Measurements from ENCODE around the gene NEDD9. TPM values are rescaled to one million over a fixed set of nuclear protein-coding genes. Genes with fewer than 3 reads are reported as not detected.
A peak's percentile ranks its signal among the peaks of the same experiment; 100 is the strongest.

NEDD9 gene
- total RNA-seq, 5 donors from 2014 or later (not counting 1 experiment from before 2014, with no cell fraction given), result 30.8 to 55.3 (median 33.7) TPM

GRCh38 chr6:11190625-11191245 lies 41.7 kb downstream of the NEDD9 start:
- Mint-ChIP-seq H3K27ac (no peak overlapping the region), H3K4me1 (no peaks in the 10 kb centered on the region), H3K27me3 (no peaks in the 10 kb centered on the region), H3K4me3 (no peak overlapping the region), H3K9me3 (no peaks in the 10 kb centered on the region), H3K36me3 (peaks cover 77% of the 10 kb centered on the region)
- H3K4me1 ChIP-seq (ENCODE audit: control insufficient read depth in 1 of 2, extremely low read depth in 1 of 2, insufficient read depth in 2 of 2, low read length in 2 of 2), result no peaks in the 10 kb centered on the region
- no peak for ATAC-seq (replicated peaks in 1 of 4)
- H3K9me3 ChIP-seq, result no peaks in the 10 kb centered on the region
- no peak for DNase-seq
- ChIA-PET CTCF (interaction anchor here in 1 of 2 donors (0.6 kb wide), 1 partner anchor 380 kb away, joined by 6 read pairs; no protein-coding TSS in a partner anchor), POLR2A (no interaction called here)
- no peak overlapping the region for H3K27ac ChIP-seq (ENCODE audit: low read length)
- H3K27me3 ChIP-seq (replicated peaks in 1 of 2; ENCODE audit: control insufficient read depth in 2 of 2, extremely low read depth in 1 of 2, insufficient read depth in 2 of 2, low read length in 1 of 2), result no peaks in the 10 kb centered on the region
- H3K36me3 ChIP-seq (ENCODE audit: control insufficient read depth in 2 of 2, extremely low read depth in 1 of 2, insufficient read depth in 1 of 2, low read length in 1 of 2), result peaks cover 7 to 73% of the 10 kb centered on the region in 2 donors
- no peak overlapping the region for H3K4me3 ChIP-seq (ENCODE audit: control insufficient read depth in 1 of 2, extremely low read depth in 1 of 2, low read length in 1 of 2)
- 93% methylated on average over 13 of the region's 20 CpGs for WGBS (ENCODE audit: insufficient coverage)

GRCh38 chr6:11189865-11190624 lies 42.4 kb downstream of the NEDD9 start:
- DNase-seq (no peak), ATAC-seq (replicated peaks in 1 of 4) (no peak)
- WGBS (ENCODE audit: insufficient coverage), result 97% methylated on average over 15 of the region's 21 CpGs
- Histone ChIP-seq H3K36me3 (ENCODE audit: control insufficient read depth in 2 of 2, extremely low read depth in 1 of 2, insufficient read depth in 1 of 2, low read length in 1 of 2) (peaks cover 12 to 80% of the 10 kb centered on the region in 2 donors), H3K4me3 (ENCODE audit: control insufficient read depth in 1 of 2, extremely low read depth in 1 of 2, low read length in 1 of 2) (no peak overlapping the region), H3K9me3 (no peaks in the 10 kb centered on the region), H3K4me1 (ENCODE audit: control insufficient read depth in 1 of 2, extremely low read depth in 1 of 2, insufficient read depth in 2 of 2, low read length in 2 of 2) (no peaks in the 10 kb centered on the region), H3K27ac (ENCODE audit: low read length) (no peak overlapping the region), H3K27me3 (replicated peaks in 1 of 2; ENCODE audit: control insufficient read depth in 2 of 2, extremely low read depth in 1 of 2, insufficient read depth in 2 of 2, low read length in 1 of 2) (no peaks in the 10 kb centered on the region)
- Mint-ChIP-seq H3K4me3 (no peak overlapping the region), H3K27me3 (no peaks in the 10 kb centered on the region), H3K4me1 (no peaks in the 10 kb centered on the region), H3K9me3 (no peaks in the 10 kb centered on the region), H3K27ac (no peak overlapping the region), H3K36me3 (peaks cover 80% of the 10 kb centered on the region)
- POLR2A ChIA-PET, result no interaction called here
- CTCF ChIA-PET, result interaction anchor here in 1 of 2 donors (0.6 to 1.7 kb wide), 3 partner anchors 15 to 381 kb away, joined by 4 to 6 read pairs (median 6); no protein-coding TSS in a partner anchor

GRCh38 chr6:11188161-11188915 lies 44.1 kb downstream of the NEDD9 start:
- H3K9me3 ChIP-seq, result no peaks in the 10 kb centered on the region
- no peak overlapping the region for H3K4me3 ChIP-seq (ENCODE audit: control insufficient read depth in 1 of 2, extremely low read depth in 1 of 2, low read length in 1 of 2)
- no peaks in the 10 kb centered on the region for H3K27me3 Mint-ChIP-seq
- no peak for ATAC-seq (replicated peaks in 1 of 4)
- POLR2A ChIA-PET, result no interaction called here
- no peak overlapping the region for H3K27ac ChIP-seq (ENCODE audit: low read length)
- H3K4me3 Mint-ChIP-seq, result no peak overlapping the region
- H3K36me3 Mint-ChIP-seq, result peaks cover 83% of the 10 kb centered on the region
- H3K4me1 ChIP-seq (ENCODE audit: control insufficient read depth in 1 of 2, extremely low read depth in 1 of 2, insufficient read depth in 2 of 2, low read length in 2 of 2), result no peaks in the 10 kb centered on the region
- peaks cover 13 to 85% of the 10 kb centered on the region in 2 donors for H3K36me3 ChIP-seq (ENCODE audit: control insufficient read depth in 2 of 2, extremely low read depth in 1 of 2, insufficient read depth in 1 of 2, low read length in 1 of 2)
- no CpG with 5 or more reads among the region's 5 CpGs for WGBS (ENCODE audit: insufficient coverage)
- H3K27me3 ChIP-seq (replicated peaks in 1 of 2; ENCODE audit: control insufficient read depth in 2 of 2, extremely low read depth in 1 of 2, insufficient read depth in 2 of 2, low read length in 1 of 2), result no peaks in the 10 kb centered on the region
- CTCF ChIA-PET, result interaction anchor here in 1 of 2 donors (1.7 kb wide), 1 partner anchor 308 kb away, joined by 4 read pairs; no protein-coding TSS in a partner anchor
- no peak for DNase-seq
- H3K27ac Mint-ChIP-seq, result no peak overlapping the region
- H3K4me1 Mint-ChIP-seq, result no peaks in the 10 kb centered on the region
- H3K9me3 Mint-ChIP-seq, result peaks cover 0 to 3% (median 3%) of the 10 kb centered on the region in 3 donors

- H3K4me3 Mint-ChIP-seq, result no peak overlapping the region
- DNase-seq (no peak), ATAC-seq (replicated peaks in 1 of 4) (no peak)
- peaks cover 84% of the 10 kb centered on the region for H3K36me3 Mint-ChIP-seq
- H3K4me1 Mint-ChIP-seq, result no peaks in the 10 kb centered on the region
- ChIA-PET CTCF (no interaction called here), POLR2A (no interaction called here)
- peaks cover 0 to 8% (median 4%) of the 10 kb centered on the region in 3 donors for H3K9me3 Mint-ChIP-seq
- Histone ChIP-seq H3K9me3 (peaks cover under 1% of the 10 kb centered on the region), H3K27me3 (replicated peaks in 1 of 2; ENCODE audit: control insufficient read depth in 2 of 2, extremely low read depth in 1 of 2, insufficient read depth in 2 of 2, low read length in 1 of 2) (no peaks in the 10 kb centered on the region), H3K27ac (ENCODE audit: low read length) (no peak overlapping the region), H3K36me3 (ENCODE audit: control insufficient read depth in 2 of 2, extremely low read depth in 1 of 2, insufficient read depth in 1 of 2, low read length in 1 of 2) (peaks cover 13 to 79% of the 10 kb centered on the region in 2 donors), H3K4me1 (ENCODE audit: control insufficient read depth in 1 of 2, extremely low read depth in 1 of 2, insufficient read depth in 2 of 2, low read length in 2 of 2) (no peaks in the 10 kb centered on the region), H3K4me3 (ENCODE audit: control insufficient read depth in 1 of 2, extremely low read depth in 1 of 2, low read length in 1 of 2) (no peak overlapping the region)
- WGBS (ENCODE audit: insufficient coverage), result 97% methylated on average over 5 of the region's 6 CpGs
- no peaks in the 10 kb centered on the region for H3K27me3 Mint-ChIP-seq
- no peak overlapping the region for H3K27ac Mint-ChIP-seq
Observed at GRCh38 chr6:11187301-11187700, 45.2 kb downstream of the NEDD9 start.

- ATAC-seq (replicated peaks in 1 of 4) (no peak), DNase-seq (no peak)
- POLR2A ChIA-PET, result no interaction called here
- no peak overlapping the region for H3K4me3 ChIP-seq (ENCODE audit: control insufficient read depth in 1 of 2, extremely low read depth in 1 of 2, low read length in 1 of 2)
- H3K36me3 ChIP-seq (ENCODE audit: control insufficient read depth in 2 of 2, extremely low read depth in 1 of 2, insufficient read depth in 1 of 2, low read length in 1 of 2), result peaks cover 11 to 61% of the 10 kb centered on the region in 2 donors
- Mint-ChIP-seq H3K4me1 (no peaks in the 10 kb centered on the region), H3K9me3 (peaks cover 0 to 25% (median 6%) of the 10 kb centered on the region in 3 donors), H3K27me3 (no peaks in the 10 kb centered on the region), H3K4me3 (peak overlapping the region in 1 of 3 donors; percentile 1), H3K36me3 (peaks cover 74% of the 10 kb centered on the region), H3K27ac (peak overlapping the region in 1 of 2 donors; percentile 56)
- peaks cover 8% of the 10 kb centered on the region for H3K9me3 ChIP-seq
- over 99% methylated on average over 14 of the region's 17 CpGs for WGBS (ENCODE audit: insufficient coverage)
- H3K27me3 ChIP-seq (replicated peaks in 1 of 2; ENCODE audit: control insufficient read depth in 2 of 2, extremely low read depth in 1 of 2, insufficient read depth in 2 of 2, low read length in 1 of 2), result no peaks in the 10 kb centered on the region
- no peak overlapping the region for H3K27ac ChIP-seq (ENCODE audit: low read length)
- no peaks in the 10 kb centered on the region for H3K4me1 ChIP-seq (ENCODE audit: control insufficient read depth in 1 of 2, extremely low read depth in 1 of 2, insufficient read depth in 2 of 2, low read length in 2 of 2)
- CTCF ChIA-PET, result no interaction called here
Observed at GRCh38 chr6:11185204-11185842, 47.1 kb downstream of the NEDD9 start.

- Histone ChIP-seq H3K27me3 (replicated peaks in 1 of 2; ENCODE audit: control insufficient read depth in 2 of 2, extremely low read depth in 1 of 2, insufficient read depth in 2 of 2, low read length in 1 of 2) (no peaks in the 10 kb centered on the region), H3K4me3 (ENCODE audit: control insufficient read depth in 1 of 2, extremely low read depth in 1 of 2, low read length in 1 of 2) (no peak overlapping the region), H3K9me3 (peaks cover 8% of the 10 kb centered on the region), H3K36me3 (ENCODE audit: control insufficient read depth in 2 of 2, extremely low read depth in 1 of 2, insufficient read depth in 1 of 2, low read length in 1 of 2) (peaks cover 5 to 48% of the 10 kb centered on the region in 2 donors), H3K27ac (ENCODE audit: low read length) (no peak overlapping the region), H3K4me1 (ENCODE audit: control insufficient read depth in 1 of 2, extremely low read depth in 1 of 2, insufficient read depth in 2 of 2, low read length in 2 of 2) (no peaks in the 10 kb centered on the region)
- Mint-ChIP-seq H3K27ac (no peak overlapping the region), H3K36me3 (peaks cover 65% of the 10 kb centered on the region), H3K4me1 (no peaks in the 10 kb centered on the region), H3K27me3 (no peaks in the 10 kb centered on the region), H3K4me3 (no peak overlapping the region), H3K9me3 (peaks cover 0 to 31% (median 12%) of the 10 kb centered on the region in 3 donors)
- CTCF ChIA-PET, result no interaction called here
- no peak for DNase-seq
- POLR2A ChIA-PET, result no interaction called here
- ATAC-seq (replicated peaks in 1 of 4), result no peak
- WGBS (ENCODE audit: insufficient coverage), result 94% methylated on average over 3 of the region's 3 CpGs
Observed at GRCh38 chr6:11183761-11184362, 48.6 kb downstream of the NEDD9 start.
